Mononuclear cell (primary cell): Measurements from ENCODE around the gene VSIG2. TPM values are rescaled to one million over a fixed set of nuclear protein-coding genes. Genes with fewer than 3 reads are reported as not detected.

Source experiments
- H3K27me3 ChIP-seq: 2 replicates; pipeline ENCODE4 v1.6.0; 2011; ENCODE audit warnings: low read length, control low read depth; ENCODE audit not compliant: insufficient read depth
- H3K4me1 ChIP-seq: 2 replicates; pipeline ENCODE4 v1.5.1; 2011; ENCODE audit warnings: mild to moderate bottlenecking, low read length, control low read depth; ENCODE audit not compliant: insufficient read depth
- H3K4me3 ChIP-seq: 2 replicates; pipeline ENCODE4 v1.5.1; 2011; ENCODE audit warnings: mild to moderate bottlenecking, low read length, moderate library complexity
- H3K9me3 ChIP-seq: 2 replicates; pipeline ENCODE4 v1.5.1; 2011; ENCODE audit warnings: low read depth, mild to moderate bottlenecking, control low read depth, low read length
- total RNA-seq: library from RNA; depleted of rRNA; stranded (reverse); fragments of >200 nt; gene quantifications from one replicate; pipeline ENCODE4 v1.2.3, GENCODE V29; 2012

Gene VSIG2
- 0.42 TPM for total RNA-seq

- no peaks in the 10 kb centered on the region for H3K27me3 ChIP-seq
- no peaks in the 10 kb centered on the region for H3K9me3 ChIP-seq
- peaks cover 42% of the 10 kb centered on the region for H3K4me1 ChIP-seq
- no peak within 1 kb of the TSS for H3K4me3 ChIP-seq
These were observed at the start of gene VSIG2 for GRCh38 chr11:124751741-124752470. Gene VSIG2 (minus strand): TSS chr11:124752255. CDS start chr11:124752137, 118 bp downstream.

- peaks cover 17% of the 10 kb centered on the region for H3K4me1 ChIP-seq
These were observed 49.0 kb upstream of the VSIG2 start for GRCh38 chr11:124801014-124801413.

GRCh38 chr11:124800226-124800929, 48.3 kb upstream of the VSIG2 start, which contains the start of gene MSANTD2:
Gene MSANTD2 (minus strand): TSS chr11:124800406. CDS start chr11:124800380, 26 bp downstream.
- Histone ChIP-seq H3K27me3 (peaks cover 3% of the 10 kb centered on the region), H3K4me1 (peaks cover 17% of the 10 kb centered on the region), H3K9me3 (no peaks in the 10 kb centered on the region), H3K4me3 (peak within 1 kb of the TSS; percentile 78)

More at GRCh38 chr11:124801014-124801413, 49.0 kb upstream of the VSIG2 start:
- H3K4me3 ChIP-seq: peak overlapping the region; percentile 78
- no peaks in the 10 kb centered on the region for H3K9me3 ChIP-seq
- H3K27me3 ChIP-seq: peaks cover 3% of the 10 kb centered on the region

- H3K4me3 ChIP-seq: peak overlapping the region; percentile 78
- peaks cover 3% of the 10 kb centered on the region for H3K27me3 ChIP-seq
- no peaks in the 10 kb centered on the region for H3K9me3 ChIP-seq
- H3K4me1 ChIP-seq: peaks cover 17% of the 10 kb centered on the region
These were observed 47.5 kb upstream of the VSIG2 start for GRCh38 chr11:124799348-124800225.

- Histone ChIP-seq H3K4me1 (peaks cover 17% of the 10 kb centered on the region), H3K4me3 (peak overlapping the region; percentile 78), H3K27me3 (peaks cover 3% of the 10 kb centered on the region), H3K9me3 (no peaks in the 10 kb centered on the region)
These were observed 46.9 kb upstream of the VSIG2 start for GRCh38 chr11:124798991-124799347.

GRCh38 chr11:124796312-124796711, 44.3 kb upstream of the VSIG2 start:
- H3K9me3 ChIP-seq: no peaks in the 10 kb centered on the region
- H3K4me1 ChIP-seq: peaks cover 17% of the 10 kb centered on the region
- no peak overlapping the region for H3K4me3 ChIP-seq
- peaks cover 3% of the 10 kb centered on the region for H3K27me3 ChIP-seq

- peaks cover 2% of the 10 kb centered on the region for H3K4me1 ChIP-seq
- H3K27me3 ChIP-seq: no peaks in the 10 kb centered on the region
- H3K9me3 ChIP-seq: no peaks in the 10 kb centered on the region
- no peak overlapping the region for H3K4me3 ChIP-seq
These were observed 41.6 kb upstream of the VSIG2 start for GRCh38 chr11:124793466-124794278.

GRCh38 chr11:124791626-124792341, 39.7 kb upstream of the VSIG2 start:
- Histone ChIP-seq H3K27me3 (no peaks in the 10 kb centered on the region), H3K9me3 (no peaks in the 10 kb centered on the region), H3K4me1 (no peaks in the 10 kb centered on the region), H3K4me3 (no peak overlapping the region)

- Histone ChIP-seq H3K27me3 (no peaks in the 10 kb centered on the region), H3K4me3 (no peak overlapping the region), H3K4me1 (no peaks in the 10 kb centered on the region), H3K9me3 (no peaks in the 10 kb centered on the region)
These were observed 36.5 kb upstream of the VSIG2 start for GRCh38 chr11:124788521-124788920.

- Histone ChIP-seq H3K4me3 (no peak overlapping the region), H3K9me3 (no peaks in the 10 kb centered on the region), H3K27me3 (no peaks in the 10 kb centered on the region), H3K4me1 (no peaks in the 10 kb centered on the region)
These were observed 32.0 kb upstream of the VSIG2 start for GRCh38 chr11:124784051-124784450.

GRCh38 chr11:124783002-124783401, 30.9 kb upstream of the VSIG2 start:
- Histone ChIP-seq H3K9me3 (no peaks in the 10 kb centered on the region), H3K27me3 (no peaks in the 10 kb centered on the region), H3K4me1 (no peaks in the 10 kb centered on the region), H3K4me3 (no peak overlapping the region)

GRCh38 chr11:124779568-124779967, 27.5 kb upstream of the VSIG2 start:
- Histone ChIP-seq H3K27me3 (no peaks in the 10 kb centered on the region), H3K9me3 (no peaks in the 10 kb centered on the region), H3K4me1 (no peaks in the 10 kb centered on the region), H3K4me3 (no peak overlapping the region)

- Histone ChIP-seq H3K27me3 (no peaks in the 10 kb centered on the region), H3K9me3 (no peaks in the 10 kb centered on the region), H3K4me1 (no peaks in the 10 kb centered on the region), H3K4me3 (no peak overlapping the region)
These were observed 26.2 kb upstream of the VSIG2 start for GRCh38 chr11:124778281-124778680.
